Ectodermal cell (in vitro differentiated cells): Measurements from ENCODE around the gene KLC1.

Source experiments
- H3K27ac ChIP-seq: 2 replicates; pipeline ENCODE4 v1.7.0; 2013; ENCODE audit warnings: mild to moderate bottlenecking, low read depth, low read length; ENCODE audit not compliant: insufficient read depth, poor library complexity, severe bottlenecking
- H3K27me3 ChIP-seq: 2 replicates; pipeline ENCODE4 v1.7.0; 2013; ENCODE audit warnings: mild to moderate bottlenecking, low read length; ENCODE audit not compliant: insufficient read depth, control insufficient read depth, poor library complexity, severe bottlenecking
- H3K36me3 ChIP-seq: one replicate; pipeline ENCODE4 v1.7.0; 2013; ENCODE audit warnings: low read length; ENCODE audit not compliant: control insufficient read depth, insufficient read depth
- H3K4me1 ChIP-seq: one replicate; pipeline ENCODE4 v1.7.0; 2013; ENCODE audit warnings: low read length; ENCODE audit not compliant: control insufficient read depth, insufficient read depth
- H3K4me3 ChIP-seq: 2 replicates; pipeline ENCODE4 v1.7.0; 2013; ENCODE audit warnings: low read depth, low read length, control low read depth; ENCODE audit not compliant: insufficient read depth
- H3K9me3 ChIP-seq: 2 replicates; pipeline ENCODE4 v1.7.0; 2013; ENCODE audit warnings: mild to moderate bottlenecking, low read length, moderate library complexity; ENCODE audit not compliant: control insufficient read depth
- WGBS, 2 experiments: methylation state at CpG; one replicate each; pipeline ENCODE4 v1.1.7; 2013; ENCODE audit warnings: missing lambda C conversion rate in 2 of 2; 5-methylcytosine and 5-hydroxymethylcytosine counted together

The KLC1 gene

DNA sequence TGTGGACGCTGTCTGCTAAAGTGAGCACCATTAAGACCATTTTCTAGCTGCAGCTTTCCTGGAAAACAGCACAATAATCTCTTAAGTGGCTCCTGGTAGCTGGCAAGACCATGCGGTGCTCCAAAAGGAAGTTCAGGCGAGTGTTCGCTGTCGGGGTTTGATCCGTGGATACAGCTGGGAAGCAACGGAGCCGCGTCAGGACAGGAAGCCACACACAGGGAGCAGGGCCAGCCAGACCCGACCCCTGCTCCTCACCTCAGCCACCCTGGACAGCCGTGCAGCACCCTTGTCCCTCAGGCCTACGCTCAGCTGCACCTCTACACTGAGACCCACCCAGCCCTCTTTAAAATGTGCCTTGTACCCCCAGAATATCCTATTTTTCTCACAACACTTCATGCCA is 106.0 kb downstream of the KLC1 start:
- no peak overlapping the region for H3K27ac ChIP-seq
- H3K4me1 ChIP-seq = peaks cover 7% of the 10 kb centered on the region
- peaks cover 6% of the 10 kb centered on the region for H3K36me3 ChIP-seq
- no peaks in the 10 kb centered on the region for H3K9me3 ChIP-seq
- no peak overlapping the region for H3K4me3 ChIP-seq
- WGBS, 2 experiments = 91 to 92% methylated on average over 12 of the region's 12 CpGs
- no peaks in the 10 kb centered on the region for H3K27me3 ChIP-seq

DNA sequence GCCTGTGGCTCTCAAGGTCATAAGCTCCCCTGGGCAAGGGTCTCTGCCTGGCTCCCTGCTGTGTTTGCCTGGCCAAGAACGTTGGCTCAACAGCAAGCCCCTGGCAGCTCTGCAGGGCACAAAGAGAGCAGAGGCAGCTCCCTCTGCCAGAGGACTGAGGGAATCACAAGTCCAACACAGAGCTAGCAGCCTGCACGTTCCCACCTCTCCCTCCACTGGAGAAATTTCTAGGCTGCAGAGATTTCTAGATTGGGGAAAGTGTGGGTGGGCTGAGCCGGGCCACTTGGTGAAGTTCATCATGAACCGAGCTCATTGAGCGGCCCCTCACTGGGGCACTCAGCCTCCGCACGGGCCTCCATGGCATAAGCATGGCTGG is 106.4 kb downstream of the KLC1 start:
- WGBS, 2 experiments = 83 to 85% methylated on average over 7 of the region's 7 CpGs
- H3K9me3 ChIP-seq = no peaks in the 10 kb centered on the region
- H3K4me3 ChIP-seq = no peak overlapping the region
- H3K4me1 ChIP-seq = peaks cover 7% of the 10 kb centered on the region
- H3K27ac ChIP-seq = no peak overlapping the region
- H3K36me3 ChIP-seq = peaks cover 4% of the 10 kb centered on the region
- H3K27me3 ChIP-seq = no peaks in the 10 kb centered on the region

DNA sequence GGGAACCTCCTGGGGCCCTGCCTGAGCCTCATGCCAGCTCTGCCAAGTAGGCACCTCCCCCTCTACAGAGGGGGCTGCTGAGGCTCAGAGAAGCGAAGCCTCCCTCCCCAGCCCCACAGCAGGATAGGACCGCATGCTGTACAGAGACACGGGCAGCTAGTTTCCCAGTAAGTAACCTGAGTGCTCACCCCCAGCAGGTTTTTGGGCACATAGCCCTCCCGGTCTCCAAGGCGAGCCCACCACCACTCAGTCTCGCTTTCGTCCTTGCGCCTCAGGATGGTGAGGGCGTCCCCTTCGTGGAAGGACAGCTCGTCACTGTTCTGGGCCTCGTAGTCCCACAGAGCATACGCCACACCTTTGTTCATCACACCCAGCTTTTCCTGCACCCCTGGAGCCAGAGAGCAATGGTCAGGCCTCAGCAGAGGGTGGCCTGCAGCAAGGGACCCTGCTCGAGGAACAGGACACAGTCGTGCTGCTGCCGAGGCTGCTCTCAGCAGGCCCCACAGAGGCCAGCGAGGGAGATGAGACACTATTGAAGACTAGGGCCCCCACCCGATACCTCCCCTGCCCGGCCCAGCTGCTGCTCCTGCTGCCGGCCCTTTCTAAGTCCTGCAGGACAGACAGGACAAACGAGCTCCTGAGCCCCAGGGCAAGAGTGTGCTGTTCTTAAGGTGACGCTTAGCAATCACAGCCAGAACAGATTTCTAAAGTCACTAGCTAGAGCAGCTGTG is 107.0 kb downstream of the KLC1 start:
- WGBS, 2 experiments = 82 to 84% methylated on average over 22 of the region's 22 CpGs

DNA sequence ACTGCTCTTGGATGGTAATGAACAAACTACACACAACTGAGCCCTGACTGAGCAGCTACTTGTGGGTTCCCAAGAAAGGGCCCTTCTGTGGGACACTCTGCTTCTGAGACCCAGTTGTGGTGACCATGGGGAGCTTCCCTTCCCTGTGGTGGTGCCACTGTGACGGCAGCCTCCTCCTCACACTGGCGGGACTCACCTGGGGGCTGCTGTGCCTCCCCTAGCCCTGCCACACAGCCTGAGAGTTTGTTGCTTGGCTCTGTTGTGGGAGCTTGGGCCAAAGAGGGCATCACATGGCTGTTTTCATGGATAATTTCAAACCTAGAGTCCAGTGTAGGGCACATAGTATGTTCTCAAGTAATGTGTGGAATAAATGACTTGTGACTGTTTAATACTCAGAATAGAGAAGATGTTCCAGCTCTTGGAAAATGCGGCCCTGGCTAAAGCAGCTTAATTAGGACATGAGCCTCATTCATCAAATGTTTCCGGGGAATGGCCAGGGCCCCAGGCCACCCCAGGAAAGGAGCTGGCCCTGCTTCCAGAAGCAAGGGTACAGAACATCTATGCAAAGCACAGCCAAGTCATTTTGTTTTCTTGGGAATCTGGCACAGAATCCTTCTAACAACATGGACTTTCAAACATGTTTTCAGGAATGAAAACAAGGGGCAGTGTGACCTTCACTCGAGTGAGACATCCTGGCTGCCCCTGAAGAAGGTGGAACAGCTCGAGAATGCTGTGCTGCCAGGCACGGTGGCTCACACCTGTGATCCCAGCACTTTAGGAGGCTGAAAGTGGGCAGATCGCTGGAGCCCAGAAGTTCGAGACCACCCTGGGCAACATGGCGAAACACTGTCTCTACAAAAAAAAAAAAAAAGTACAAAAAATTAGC is 107.8 kb downstream of the KLC1 start:
- Histone ChIP-seq H3K27me3 (no peaks in the 10 kb centered on the region), H3K27ac (no peak overlapping the region), H3K4me1 (peaks cover 7% of the 10 kb centered on the region), H3K36me3 (peaks cover 4% of the 10 kb centered on the region), H3K4me3 (no peak overlapping the region), H3K9me3 (no peaks in the 10 kb centered on the region)
- 88 to 94% methylated on average over 10 of the region's 10 CpGs for WGBS, 2 experiments

More for the DNA sequence above, 107.0 kb downstream of the KLC1 start:
- H3K36me3 ChIP-seq = peaks cover 4% of the 10 kb centered on the region
- H3K4me1 ChIP-seq = peaks cover 7% of the 10 kb centered on the region
- H3K27ac ChIP-seq = no peak overlapping the region
- H3K4me3 ChIP-seq = no peak overlapping the region
- no peaks in the 10 kb centered on the region for H3K9me3 ChIP-seq
- H3K27me3 ChIP-seq = no peaks in the 10 kb centered on the region

DNA sequence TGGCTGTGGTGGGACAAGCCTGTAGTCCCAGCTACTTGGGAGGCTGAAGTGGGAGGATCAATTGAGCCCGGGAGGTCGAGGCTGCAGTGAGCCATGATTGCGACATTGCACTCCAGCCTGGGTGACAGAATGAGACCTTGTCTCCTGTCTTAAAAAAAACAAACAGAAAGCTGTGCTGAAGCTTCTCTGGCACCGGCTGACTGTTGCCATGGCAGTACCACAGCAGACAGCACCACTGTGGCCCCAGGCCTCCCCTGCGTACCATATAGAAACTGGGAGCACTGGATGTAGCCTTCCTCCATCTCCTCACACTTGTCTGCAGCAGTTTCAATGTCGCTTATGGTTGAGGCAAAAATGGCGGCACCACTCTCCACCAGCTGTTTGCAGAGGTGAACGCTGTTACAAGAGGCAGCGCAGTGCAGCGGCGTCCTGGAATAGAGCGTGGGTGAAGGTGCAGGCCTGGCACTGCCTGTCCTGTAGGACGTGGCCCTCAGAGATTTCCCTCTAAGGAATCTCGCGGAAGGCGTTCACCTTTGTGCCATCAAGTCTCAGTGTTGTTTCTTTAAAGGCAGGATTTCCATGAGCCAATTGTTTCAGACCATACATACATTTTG is 108.5 kb downstream of the KLC1 start:
- Histone ChIP-seq H3K9me3 (no peaks in the 10 kb centered on the region), H3K36me3 (peaks cover 4% of the 10 kb centered on the region), H3K4me3 (no peak overlapping the region), H3K27ac (no peak overlapping the region), H3K27me3 (no peaks in the 10 kb centered on the region), H3K4me1 (peaks cover 7% of the 10 kb centered on the region)
- WGBS, 2 experiments = 95% methylated on average over 16 of the region's 16 CpGs

DNA sequence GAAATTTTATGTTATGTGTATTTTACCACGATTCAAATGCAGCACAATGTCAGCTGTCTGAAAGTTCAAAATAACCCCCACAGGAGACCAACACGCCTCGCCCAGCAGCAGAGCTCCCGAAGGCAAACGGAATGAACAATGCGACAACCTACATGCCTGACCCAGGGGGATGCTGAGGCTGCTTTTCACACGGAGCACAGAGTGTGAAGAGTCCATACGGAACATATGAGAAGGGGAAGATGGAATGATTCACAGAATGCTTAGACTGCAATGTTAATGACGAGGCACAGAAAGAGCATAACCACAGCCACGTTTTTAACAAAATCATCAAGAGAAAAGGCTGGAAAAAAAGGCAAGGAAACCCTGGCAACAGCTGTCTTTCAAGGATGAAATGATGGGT is 109.2 kb downstream of the KLC1 start:
- no peaks in the 10 kb centered on the region for H3K9me3 ChIP-seq
- 94 to 95% methylated on average over 10 of the region's 10 CpGs for WGBS, 2 experiments

DNA sequence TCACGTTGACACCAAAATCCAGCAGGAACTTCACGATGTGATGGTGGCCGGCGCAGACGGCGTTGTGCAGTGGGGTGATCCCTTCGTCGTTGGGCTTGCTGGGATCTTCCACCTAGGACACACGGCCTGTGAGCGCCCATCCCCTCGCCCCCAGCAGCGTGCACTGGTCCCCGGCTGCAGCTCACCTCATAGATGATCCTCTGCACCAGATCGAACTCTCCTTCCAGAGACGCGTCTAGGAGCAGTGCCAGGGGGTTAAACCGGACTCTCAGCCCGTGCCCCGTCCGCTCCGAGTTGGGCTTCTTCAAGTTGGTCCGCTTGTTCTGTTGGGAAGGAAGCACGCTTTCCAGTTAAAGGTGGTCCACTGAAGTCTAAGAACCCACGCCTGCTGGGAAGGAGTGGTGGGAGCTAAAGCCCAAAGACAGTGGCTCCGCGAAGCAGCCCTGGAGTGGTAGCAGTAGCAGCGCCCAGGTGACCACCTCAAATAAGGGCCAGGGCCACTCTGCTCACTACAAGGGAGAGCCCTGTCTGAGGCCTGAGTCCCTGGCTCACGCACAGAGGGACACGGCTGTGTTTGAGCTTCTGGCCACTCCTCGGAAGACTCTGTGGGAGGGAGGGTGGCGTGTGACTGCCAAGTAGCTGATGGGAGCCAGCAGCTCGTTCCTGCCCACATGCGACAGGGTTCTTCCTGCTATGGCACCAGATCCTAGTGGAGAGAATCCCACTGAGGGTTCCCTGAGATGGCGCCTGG is 109.9 kb downstream of the KLC1 start:
- Histone ChIP-seq H3K4me3 (no peak overlapping the region), H3K9me3 (no peaks in the 10 kb centered on the region), H3K27me3 (no peaks in the 10 kb centered on the region), H3K4me1 (peaks cover 7% of the 10 kb centered on the region), H3K36me3 (no peaks in the 10 kb centered on the region), H3K27ac (no peak overlapping the region)
- 95 to 96% methylated on average over 34 of the region's 34 CpGs for WGBS, 2 experiments

More for the DNA sequence above, 109.2 kb downstream of the KLC1 start:
- Histone ChIP-seq H3K4me3 (no peak overlapping the region), H3K27ac (no peak overlapping the region), H3K36me3 (peaks cover 4% of the 10 kb centered on the region), H3K27me3 (no peaks in the 10 kb centered on the region), H3K4me1 (peaks cover 7% of the 10 kb centered on the region)

DNA sequence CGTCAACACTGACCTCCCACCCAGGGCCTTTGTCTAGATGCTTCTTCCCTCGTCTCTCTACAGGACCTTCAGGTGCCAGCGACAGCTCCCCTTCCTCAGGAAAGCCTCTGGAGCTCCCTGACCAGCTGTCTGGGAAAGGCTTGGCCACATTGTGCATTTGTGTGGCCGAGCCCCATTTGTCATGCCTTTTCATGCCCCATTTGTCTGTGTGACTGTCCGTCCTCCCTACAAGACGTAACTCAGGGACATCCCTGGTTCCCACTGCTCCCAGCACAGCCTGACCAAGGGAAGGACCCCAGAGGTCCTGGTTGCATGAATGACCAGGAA is 110.4 kb downstream of the KLC1 start:
- Histone ChIP-seq H3K4me1 (peaks cover 7% of the 10 kb centered on the region), H3K4me3 (no peak overlapping the region), H3K27ac (no peak overlapping the region), H3K27me3 (no peaks in the 10 kb centered on the region), H3K9me3 (no peaks in the 10 kb centered on the region), H3K36me3 (no peaks in the 10 kb centered on the region)
- 90 to 95% methylated on average over 6 of the region's 6 CpGs for WGBS, 2 experiments

DNA sequence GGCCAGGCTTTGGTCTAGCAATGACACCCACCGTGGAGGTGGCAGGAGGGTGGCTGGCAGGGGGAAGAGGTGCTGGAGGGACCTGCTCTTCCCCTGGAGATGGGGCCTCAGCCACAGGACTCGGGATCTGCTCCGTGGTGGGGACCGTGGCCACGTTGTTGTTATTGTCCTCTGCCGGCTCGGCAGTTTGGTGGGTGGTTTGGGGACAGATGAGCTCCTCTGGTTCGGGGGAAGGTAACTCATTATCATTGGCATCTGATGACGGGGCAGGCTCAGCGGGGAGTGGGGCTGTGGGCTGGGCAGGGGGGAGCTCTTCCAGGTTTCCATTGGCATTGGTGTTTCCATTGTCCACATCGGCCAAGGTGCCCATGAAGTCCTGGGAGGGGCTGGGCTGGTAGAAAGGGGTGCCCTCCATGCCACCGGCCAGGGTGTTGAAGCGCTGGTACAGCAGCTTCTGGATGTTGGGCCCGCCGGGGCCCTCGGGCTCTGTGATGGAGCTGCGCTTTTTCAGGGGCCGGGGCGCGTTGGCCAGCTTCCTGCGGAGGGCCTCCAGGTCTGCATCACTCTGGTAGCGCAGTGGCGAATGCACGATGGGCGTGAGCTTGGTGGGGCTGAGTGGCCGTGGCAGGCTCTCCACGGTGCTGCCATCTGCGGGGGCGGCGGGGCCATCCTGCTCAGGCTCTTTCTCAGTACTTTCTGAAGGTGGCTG is 110.9 kb downstream of the KLC1 start:
- H3K4me3 ChIP-seq = no peak overlapping the region
- no peaks in the 10 kb centered on the region for H3K27me3 ChIP-seq
- H3K36me3 ChIP-seq = no peaks in the 10 kb centered on the region
- H3K9me3 ChIP-seq = no peaks in the 10 kb centered on the region
- H3K4me1 ChIP-seq = peaks cover 7% of the 10 kb centered on the region
- 93 to 94% methylated on average over 30 of the region's 30 CpGs for whole genome bisulfite sequencing, 2 experiments
- H3K27ac ChIP-seq = no peak overlapping the region
